NCI-H2081 (cell line): ENCODE data around the gene WASF1.
A peak's percentile ranks its signal among the peaks of the same experiment; 100 is the strongest.
"Not testable (repeated sequence)": the region's sequence is repeated elsewhere in the genome, so short reads cannot be mapped to it uniquely, and the experiment has no call there.

Source experiments
- DNase-seq, 2 experiments: peaks; one replicate each; lab custom pipeline; 2025; lab: John Stamatoyannopoulos, UW

Gene WASF1

GRCh38 chr6:110173506-110174132 is 5.9 kb downstream of the WASF1 start:
- no peak for DNase-seq

GRCh38 chr6:110170081-110170480 is 9.4 kb downstream of the WASF1 start:
- DNase-seq, result no peak

- no peak for DNase-seq
These were observed 21.0 kb downstream of the WASF1 start for GRCh38 chr6:110158479-110158878.

GRCh38 chr6:110147870-110148269 is 31.6 kb downstream of the WASF1 start:
- DNase-seq, result no peak

GRCh38 chr6:110140650-110141049 is 38.8 kb downstream of the WASF1 start:
- DNase-seq, result no peak

GRCh38 chr6:110139052-110139451 is 40.4 kb downstream of the WASF1 start:
- DNase-seq, result no peak

GRCh38 chr6:110137924-110138887 is 41.3 kb downstream of the WASF1 start:
- DNase-seq, result no peak

GRCh38 chr6:110130362-110130761 is 49.1 kb downstream of the WASF1 start:
- DNase-seq, result no peak

GRCh38 chr6:110128418-110128817 is 51.1 kb downstream of the WASF1 start:
- no peak for DNase-seq

- peak; percentile 7 to 76 for DNase-seq
These were observed 54.1 kb downstream of the WASF1 start for GRCh38 chr6:110125361-110125760.

- DNase-seq, result not testable (repeated sequence)
These were observed 57.8 kb downstream of the WASF1 start for GRCh38 chr6:110121655-110122054.

GRCh38 chr6:110116258-110116657 is 63.2 kb downstream of the WASF1 start:
- no peak for DNase-seq

- DNase-seq, result peak in 1 of 2 experiments; percentile 1
These were observed 65.5 kb downstream of the WASF1 start for GRCh38 chr6:110114004-110114403.

GRCh38 chr6:110105296-110105695 is 74.2 kb downstream of the WASF1 start:
- DNase-seq, result no peak

- no peak for DNase-seq
These were observed 76.2 kb downstream of the WASF1 start for GRCh38 chr6:110103260-110103659.

- DNase-seq, result no peak
These were observed 77.1 kb downstream of the WASF1 start for GRCh38 chr6:110102411-110102810.

GRCh38 chr6:110101885-110102284 is 77.6 kb downstream of the WASF1 start:
- no peak for DNase-seq

GRCh38 chr6:110098511-110099116 is 80.9 kb downstream of the WASF1 start:
- no peak for DNase-seq

- no peak for DNase-seq
These were observed 82.0 kb downstream of the WASF1 start for GRCh38 chr6:110097443-110097842.

- no peak for DNase-seq
These were observed 83.5 kb downstream of the WASF1 start for GRCh38 chr6:110095935-110096334.

GRCh38 chr6:110095101-110095500 is 84.4 kb downstream of the WASF1 start:
- DNase-seq, result no peak

- DNase-seq, result no peak
These were observed 85.5 kb downstream of the WASF1 start for GRCh38 chr6:110093981-110094380.

GRCh38 chr6:110090876-110091275 is 88.6 kb downstream of the WASF1 start:
- no peak for DNase-seq
